Measurements from ENCODE around the gene SFXN3.

SFXN3 gene

DNA sequence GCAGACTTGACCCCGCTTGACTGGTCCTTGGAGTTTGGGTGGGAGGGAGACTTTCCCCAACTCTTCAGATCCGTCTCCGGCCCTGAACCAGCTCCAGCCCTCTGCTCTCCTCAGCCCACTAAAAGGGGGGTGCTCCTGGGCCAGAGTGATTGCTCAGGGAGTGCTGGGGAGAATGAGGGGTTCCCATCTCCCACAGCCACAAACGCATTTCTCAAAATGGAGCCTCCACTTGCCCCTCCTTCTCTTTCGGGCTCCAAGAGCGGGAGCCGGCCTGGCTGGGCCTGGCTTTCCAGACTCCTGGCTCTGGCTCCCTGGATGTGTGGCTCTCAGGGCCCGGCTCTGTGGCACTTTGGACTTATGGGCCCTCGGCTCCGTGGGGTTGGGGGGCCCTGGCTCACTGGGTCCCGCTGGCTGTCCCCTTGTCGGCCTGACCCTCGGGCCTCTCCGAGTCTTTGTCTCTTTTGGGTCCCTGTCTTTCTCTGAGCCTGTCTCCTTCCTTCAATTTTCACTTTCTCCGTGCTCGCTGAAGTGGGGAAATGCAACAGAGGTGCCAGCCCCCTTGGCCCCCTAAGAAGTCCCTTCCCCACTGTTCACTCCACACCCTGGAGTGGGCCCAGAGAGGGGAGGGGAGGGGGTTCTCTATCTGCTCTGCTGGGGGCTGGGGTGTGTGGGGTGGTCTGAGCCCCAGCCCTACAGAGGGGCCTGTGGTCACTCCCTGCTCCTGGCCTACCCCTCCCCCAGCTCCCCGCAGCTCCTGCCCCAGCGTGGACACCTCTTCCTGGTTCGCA lies 30.7 kb upstream of the SFXN3 start:
- DNase-seq (ENCODE audit: low read depth), result no peak

DNA sequence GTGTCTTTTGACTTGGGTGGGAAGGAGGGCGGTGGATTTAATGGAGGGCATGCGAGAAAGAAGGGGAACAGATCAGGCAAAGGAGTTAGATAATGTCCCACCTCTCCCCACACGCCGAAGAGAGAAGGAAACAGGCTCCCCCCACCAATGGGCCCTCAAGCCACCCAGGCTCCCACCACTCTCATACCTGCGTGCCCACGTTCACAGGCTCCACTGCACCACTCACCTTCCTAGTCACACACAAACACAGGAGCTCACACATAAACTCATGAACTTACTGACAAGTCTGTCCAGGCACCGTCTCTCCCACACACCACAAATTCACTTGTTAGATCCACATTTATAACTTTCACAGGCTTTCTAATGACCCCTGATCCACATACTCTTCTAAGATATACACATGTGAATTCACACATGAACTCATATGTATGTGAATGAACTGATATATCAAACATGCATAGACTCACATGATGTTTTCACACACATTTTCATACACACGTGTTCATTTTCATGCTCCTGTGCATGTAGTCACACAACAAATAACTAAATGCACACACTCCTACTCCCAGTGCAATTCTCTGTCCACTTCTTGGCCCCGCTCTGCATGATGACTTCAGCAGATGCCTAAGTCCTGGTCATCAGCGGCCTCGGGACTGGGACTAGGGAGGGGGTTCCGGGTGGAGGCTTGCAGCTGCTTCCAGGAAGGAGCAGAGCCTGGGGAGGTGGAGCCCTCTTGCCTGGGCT lies 29.9 kb upstream of the SFXN3 start:
- DNase-seq (ENCODE audit: low read depth), result no peak

DNA sequence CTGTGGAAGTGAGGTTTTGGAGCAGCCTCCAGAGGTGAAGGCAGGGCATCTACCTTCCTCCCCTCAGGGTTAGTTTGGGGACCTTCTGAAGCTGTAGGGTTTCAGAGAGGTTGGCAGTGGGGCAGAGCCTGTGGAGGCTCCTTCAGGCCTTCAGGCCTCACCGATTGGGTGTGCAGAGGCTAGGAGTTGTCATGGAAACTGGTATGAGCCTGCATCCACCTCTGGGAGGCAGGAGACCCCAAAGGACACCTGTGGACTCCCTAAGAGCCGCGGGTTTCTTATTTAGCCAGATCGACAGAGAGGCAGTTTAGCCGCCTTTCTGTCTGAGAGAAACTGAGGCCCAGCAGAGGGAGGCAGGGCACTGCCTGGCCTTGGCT lies 29.4 kb upstream of the SFXN3 start:
- no peak for DNase-seq (ENCODE audit: low read depth)

DNA sequence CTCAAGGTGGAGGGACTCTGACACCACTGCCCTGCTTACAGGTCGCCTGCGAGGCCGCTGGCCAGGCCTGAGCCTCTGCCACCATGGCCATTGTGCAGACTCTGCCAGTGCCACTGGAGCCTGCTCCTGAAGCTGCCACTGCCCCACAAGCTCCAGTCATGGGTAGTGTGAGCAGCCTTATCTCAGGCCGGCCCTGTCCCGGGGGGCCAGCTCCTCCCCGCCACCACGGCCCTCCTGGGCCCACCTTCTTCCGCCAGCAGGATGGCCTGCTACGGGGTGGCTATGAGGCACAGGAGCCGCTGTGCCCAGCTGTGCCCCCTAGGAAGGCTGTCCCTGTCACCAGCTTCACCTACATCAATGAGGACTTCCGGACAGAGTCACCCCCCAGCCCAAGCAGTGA lies 28.6 kb upstream of the SFXN3 start:
- no peak for DNase-seq (ENCODE audit: low read depth)

DNA sequence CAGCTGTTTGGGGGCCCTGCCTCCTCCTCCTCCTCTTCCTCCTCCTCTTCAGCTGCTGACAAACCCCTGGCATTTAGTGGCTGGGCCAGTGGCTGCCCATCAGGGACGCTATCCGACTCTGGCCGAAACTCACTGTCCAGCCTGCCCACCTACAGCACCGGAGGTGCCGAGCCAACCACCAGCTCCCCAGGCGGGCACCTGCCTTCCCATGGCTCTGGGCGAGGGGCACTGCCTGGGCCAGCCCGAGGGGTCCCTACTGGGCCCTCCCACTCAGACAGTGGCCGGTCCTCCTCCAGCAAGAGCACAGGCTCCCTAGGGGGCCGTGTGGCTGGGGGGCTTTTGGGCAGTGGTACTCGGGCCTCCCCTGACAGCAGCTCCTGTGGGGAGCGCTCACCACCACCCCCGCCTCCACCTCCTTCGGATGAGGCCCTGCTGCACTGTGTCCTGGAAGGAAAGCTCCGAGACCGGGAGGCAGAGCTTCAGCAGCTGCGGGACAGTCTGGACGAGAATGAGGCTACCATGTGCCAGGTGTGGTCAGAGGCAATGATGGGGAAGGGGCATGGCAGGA lies 27.3 kb upstream of the SFXN3 start:
- no peak for DNase-seq (ENCODE audit: low read depth)

DNA sequence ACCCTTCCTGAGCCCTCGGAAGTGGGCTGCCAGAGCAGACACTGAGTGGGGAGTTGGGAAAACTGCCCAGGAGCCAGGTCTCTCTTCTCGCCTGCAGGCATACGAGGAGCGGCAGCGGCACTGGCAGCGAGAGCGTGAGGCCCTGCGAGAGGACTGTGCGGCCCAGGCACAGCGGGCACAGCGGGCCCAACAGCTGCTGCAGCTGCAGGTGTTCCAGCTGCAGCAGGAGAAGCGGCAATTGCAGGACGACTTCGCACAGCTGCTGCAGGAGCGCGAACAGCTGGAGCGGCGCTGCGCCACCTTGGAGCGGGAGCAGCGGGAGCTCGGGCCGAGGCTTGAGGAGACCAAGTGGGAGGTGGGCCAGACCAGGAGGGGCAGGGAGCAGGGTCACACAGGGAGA lies 25.7 kb upstream of the SFXN3 start:
- no peak for DNase-seq (ENCODE audit: low read depth)

DNA sequence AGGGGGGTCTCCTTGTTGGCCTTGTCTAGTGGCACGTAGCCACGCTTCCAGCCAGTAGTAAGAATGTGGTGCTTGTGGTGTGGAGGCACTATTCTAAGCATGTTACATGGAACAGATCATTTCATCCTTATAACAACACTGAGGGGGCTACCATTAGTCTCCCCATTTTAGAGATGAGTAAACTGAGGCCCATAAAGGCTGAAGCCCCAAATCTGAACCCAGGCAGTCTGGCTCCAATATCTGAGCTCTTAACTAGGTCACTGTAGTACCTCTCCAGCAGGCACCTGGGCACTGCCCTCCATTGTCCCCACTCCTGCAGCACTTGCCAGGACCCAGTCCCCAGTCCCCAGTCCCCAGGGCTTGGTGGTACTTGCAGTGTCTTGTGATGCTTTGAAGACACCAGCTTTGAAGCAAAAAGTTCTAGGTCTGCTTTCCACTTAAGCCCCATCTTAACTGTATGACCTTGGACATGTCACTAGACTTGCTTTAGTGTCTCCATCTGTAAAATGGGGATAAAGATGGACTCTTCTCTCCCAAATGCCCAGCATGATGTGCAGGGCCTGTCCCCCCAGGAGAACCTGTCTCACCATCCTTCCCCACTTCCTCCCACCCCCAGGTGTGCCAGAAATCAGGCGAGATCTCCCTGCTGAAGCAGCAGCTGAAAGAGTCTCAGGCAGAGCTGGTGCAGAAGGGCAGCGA lies 25.0 kb upstream of the SFXN3 start:
- DNase-seq (ENCODE audit: low read depth), result no peak

DNA sequence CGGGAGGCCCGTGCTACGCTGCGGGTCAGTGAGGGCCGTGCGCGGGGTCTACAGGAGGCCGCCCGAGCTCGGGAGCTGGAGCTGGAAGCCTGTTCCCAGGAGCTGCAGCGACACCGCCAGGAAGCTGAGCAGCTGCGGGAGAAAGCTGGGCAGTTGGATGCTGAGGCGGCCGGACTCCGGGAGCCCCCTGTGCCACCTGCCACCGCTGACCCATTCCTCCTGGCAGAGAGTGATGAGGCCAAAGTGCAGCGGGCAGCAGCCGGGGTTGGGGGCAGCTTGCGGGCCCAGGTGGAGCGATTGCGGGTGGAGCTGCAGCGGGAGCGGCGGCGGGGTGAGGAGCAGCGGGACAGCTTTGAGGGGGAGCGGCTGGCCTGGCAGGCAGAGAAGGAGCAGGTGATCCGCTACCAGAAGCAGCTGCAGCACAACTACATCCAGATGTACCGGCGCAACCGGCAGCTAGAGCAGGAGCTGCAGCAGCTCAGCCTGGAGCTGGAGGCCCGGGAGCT lies 24.4 kb upstream of the SFXN3 start:
- no peak for DNase-seq (ENCODE audit: low read depth)

DNA sequence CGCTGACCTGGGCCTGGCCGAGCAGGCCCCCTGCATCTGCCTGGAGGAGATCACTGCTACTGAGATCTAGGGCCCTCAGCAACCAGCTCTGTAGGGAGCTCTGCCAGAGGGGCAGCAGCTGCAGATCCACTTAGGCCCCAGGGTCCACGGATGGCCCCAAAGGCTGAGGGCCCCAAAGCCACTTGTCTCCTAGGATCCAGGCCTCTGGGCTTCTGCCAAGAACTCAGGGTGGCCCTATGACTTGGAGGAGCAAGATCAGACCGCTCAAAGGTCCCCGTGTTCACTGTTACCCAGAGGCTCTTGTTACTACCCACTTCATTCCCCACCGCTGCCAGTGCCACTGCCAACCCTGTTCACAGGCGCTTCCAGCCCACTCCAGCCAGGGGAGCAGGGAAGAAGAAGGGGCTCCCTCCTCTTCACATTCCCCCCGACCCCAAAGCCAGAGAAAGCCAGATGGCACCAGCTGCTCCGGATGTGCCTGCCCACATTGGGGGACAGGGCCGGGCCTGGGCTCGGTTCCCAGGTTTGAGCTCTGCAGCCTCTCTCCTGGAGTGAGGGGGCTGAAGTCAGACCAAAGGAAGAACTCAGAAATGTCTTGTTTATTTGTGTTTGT lies 23.8 kb upstream of the SFXN3 start:
- DNase-seq (ENCODE audit: low read depth), result no peak

DNA sequence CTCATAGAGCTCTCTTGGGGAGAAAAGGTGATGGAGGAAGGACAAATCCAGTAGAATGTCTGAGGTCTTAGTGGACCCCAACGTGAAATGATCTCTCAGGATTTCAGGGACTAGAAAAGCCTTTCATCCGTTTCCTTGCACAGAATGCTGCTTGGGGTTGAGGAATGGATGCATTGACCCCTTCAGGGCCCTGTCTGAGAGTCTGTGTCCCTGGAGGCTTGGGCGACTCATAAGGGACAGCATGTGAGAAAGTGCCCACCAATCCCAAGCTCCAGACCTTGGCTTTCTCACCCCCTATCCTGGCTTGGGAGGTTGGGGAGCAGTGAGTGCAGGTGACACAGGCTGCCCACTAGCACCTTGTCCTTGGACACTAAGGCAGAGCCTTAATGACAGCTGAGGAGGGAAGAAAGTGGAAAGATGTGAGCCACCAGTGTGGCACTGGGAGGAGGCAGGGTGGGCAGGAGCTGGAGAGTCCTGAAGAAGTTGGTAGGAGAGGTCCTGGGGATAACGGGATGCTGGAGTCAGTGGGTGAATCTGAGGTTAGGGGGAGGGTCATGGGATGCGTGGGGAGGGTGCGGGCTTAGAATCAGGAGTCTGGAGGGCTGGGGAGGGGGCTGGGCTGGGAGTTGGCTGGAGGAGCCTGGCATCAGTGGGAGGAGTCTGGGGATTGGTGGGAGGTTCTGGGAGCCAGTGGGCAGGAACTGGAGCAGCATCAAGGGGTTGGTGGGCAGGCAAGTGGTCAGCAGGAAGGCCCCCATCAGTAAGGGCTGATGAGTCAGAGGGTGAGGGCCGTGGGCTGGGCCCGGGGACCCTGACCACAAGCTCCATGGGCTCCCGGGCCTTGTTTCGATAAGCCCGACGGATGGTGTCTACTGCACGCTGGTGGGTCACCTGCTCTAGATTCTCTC lies 22.9 kb upstream of the SFXN3 start:
- DNase-seq (ENCODE audit: low read depth), result no peak

DNA sequence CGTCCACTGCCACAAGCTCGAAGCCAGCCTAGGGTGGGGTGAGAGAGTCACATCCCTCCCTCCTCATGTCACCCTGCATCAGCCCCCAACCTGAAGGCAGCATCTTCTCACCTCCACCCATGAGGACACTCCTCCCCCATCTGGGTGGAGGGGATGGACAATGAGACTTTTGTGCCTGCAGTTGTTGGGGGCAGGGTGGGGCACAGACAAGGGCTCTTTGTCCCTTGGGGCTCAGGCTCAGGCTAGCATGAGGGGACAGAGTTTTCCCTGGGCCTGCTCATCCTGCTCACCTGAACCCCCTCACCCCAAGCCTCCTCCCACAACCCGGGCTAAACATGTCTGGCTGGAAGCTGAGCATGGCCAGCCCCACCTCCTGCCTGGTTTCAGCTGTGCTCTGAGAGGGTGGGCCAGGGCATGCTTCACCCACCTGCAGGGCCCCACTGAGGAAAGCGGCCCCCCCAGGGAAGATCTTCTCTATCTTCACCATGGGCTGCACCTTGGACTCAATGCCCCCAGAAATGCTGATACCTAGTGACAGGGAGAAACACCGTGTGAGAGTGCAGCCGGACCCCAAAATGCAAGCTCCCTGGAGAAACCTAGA lies 22.1 kb upstream of the SFXN3 start:
- no peak for DNase-seq (ENCODE audit: low read depth)

DNA sequence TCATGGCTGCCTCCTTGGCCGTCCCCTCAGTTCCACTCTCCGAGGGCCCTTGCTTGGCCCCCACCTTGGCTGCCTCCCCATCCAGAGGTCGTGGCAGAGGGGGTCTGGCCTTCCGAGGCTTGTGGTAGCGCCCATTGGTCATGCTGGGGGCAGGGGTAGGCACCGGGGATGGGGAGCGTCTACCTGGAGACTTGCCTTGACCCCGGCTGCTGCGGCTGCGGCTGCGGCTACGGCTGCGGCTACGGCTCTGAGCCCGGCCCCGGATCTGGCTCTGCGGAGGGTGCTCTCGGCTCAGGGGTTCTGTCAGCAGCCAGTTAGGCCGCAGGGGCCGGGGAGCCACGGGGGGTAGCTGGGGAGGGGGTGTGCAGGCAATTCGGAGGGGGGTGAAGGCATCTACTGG lies 20.7 kb upstream of the SFXN3 start:
- no peak for DNase-seq (ENCODE audit: low read depth)

DNA sequence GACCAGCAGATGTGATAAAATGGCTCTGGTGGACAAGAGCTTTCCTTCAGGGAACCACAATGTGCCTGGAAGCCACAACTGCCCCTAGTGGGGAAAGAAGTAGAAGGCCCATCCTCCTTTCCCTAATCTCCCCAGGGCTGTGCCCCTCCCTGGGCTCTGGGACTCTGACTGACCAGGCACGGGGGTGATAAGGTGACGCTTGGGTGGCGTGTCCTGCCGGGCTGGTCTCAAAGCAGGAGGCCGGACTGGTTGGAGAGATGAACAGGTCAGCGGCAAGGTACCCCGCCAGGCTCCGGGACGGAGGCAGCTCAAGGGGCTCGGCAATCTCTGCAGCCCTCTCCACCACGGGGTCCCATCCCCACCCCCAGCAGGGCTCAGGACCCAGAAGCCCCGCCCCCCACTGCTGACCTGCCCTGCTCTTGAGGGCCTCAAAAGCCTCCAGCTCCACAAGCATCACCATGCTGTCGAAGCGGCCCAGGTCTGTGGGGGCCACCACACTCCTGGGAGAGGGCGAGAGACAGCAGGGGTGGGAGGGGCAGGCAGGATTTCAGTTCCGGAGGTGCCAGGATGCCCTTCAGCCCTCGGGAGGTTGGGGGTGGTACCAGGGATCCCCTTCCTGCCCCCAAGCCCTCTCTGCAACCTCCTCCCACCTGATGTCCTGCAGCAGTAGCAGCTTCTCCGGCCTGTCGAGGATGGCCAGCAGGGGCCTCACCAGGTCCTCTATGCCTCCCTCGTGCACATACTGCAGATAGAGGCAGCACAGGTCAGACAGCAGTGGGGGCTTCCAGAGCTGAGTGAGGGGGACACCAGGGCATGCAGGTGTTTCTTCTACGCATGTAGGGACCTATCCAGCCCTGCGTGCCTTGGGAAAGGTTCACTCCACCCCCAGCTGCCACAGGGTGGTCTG lies 19.3 kb upstream of the SFXN3 start:
- no peak for DNase-seq (ENCODE audit: low read depth)

DNA sequence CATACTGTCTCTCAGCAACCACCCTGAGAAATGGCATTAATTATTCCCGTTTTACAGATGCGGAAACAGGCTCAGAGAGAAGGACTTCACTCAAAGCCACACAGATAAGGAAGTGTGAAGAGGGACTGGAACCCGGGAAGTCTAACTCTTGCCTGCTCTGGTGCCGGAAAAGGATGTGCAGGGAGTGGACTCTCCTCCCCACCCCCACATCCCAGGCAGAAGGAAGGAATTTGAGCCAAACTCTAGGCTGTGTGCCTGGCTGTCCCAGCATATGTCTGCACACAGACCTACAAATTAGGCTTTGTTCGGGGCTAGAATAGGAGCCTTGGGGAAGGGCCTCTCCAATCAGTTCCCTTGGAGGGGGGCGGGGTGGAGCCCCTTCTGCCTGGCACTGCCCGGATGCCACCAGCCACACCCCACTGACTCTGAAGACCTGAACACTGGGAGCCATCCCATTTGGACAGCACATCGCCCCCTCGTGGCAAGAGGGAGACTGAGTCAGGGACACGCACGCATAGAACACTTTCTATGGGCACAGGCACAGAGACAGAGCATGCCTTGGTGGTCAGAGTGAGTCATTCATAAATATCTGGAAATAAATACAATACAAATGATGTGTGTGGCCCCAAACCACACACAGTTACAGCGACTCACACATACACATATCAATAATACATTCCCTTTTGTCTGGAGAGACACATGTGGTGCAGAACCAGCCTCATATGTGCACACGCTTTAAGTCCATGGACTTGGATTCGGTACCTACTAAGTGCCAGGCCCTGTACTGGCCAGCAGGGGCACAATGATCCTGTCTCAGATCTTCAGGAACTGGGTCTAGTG lies 18.3 kb upstream of the SFXN3 start:
- peak; percentile 77 for DNase-seq (ENCODE audit: low read depth)

DNA sequence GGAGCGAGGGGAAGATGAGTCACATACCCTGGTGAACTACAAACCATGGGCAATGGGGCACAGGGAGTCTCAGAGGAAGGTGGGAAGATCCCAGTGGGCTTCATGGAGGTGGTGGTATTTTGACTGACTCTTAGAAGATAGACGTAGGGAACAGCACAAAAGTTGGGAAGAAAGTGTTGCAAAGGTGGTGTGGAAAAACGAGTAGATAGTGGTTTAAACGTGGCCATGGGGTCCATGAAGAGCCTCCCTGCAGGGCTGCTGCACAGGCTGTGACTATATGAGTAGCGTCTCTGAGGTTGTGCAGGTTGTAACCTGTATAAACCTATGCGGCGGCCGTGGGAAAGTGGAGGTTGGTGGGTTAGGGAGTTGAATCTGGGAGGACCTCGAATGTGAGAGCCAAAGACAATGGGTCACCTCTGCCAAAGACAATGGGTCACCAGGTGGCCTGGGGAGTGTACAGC lies 17.6 kb upstream of the SFXN3 start:
- no peak for DNase-seq (ENCODE audit: low read depth)

DNA sequence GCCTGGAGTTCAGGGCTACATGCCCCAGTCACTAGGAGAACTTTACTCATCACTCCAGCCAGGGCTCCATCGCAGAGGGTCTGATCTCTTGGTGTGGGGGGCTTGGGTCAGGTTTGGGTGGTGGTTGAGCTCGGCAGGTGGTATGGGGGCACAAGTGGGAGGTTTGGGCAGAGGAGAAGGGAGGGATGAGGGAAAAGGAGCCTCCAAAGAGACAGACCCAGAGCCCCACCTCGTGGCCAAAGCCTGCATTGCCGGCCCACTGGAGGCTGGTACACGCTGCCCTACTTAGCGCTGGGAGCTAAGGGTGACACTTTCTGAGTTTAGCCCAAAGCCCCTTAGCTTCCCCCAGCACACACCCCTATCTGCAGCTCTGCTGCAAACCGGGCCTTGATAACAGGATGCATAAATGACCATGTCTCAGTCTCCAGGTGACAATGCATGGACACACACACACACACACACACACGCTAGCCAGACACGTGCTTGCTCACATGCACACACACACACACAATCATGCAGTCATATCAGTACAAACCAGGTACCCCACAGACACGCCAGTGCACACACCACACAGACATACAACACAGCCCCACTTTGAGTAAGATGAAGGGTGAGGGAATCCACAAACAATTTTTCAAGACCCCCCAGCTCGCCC lies 16.7 kb upstream of the SFXN3 start:
- DNase-seq (ENCODE audit: low read depth), result no peak

DNA sequence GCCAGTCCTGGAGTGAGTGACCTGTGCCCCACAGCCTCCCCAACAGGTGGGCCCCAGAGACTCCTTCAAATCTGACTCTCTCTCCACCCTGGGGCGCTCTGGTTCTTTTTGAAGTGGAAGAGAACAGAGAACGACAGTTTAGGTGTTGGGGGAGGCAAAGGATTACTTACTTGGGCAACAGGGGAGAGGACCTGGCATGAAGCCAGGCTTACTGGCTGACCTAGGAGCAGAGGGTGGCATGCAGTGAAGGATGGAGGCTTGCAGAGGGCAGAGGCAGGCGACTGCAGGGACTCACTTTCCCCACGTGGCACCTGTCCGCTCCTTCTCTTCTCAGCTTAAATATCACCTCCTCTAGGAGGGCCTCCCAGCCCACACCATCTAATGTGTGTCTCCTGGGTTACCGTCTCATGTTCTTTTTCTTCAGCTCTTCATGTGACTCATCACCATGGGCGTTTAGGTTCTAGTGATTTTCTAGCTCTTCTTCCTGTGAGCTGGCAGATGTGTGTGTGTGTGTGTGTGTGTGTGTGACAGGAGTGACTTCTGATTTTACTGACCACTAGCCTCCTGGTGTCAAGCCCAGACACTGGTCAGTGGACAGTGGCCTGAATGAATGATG lies 16.0 kb upstream of the SFXN3 start:
- no peak for DNase-seq (ENCODE audit: low read depth)

DNA sequence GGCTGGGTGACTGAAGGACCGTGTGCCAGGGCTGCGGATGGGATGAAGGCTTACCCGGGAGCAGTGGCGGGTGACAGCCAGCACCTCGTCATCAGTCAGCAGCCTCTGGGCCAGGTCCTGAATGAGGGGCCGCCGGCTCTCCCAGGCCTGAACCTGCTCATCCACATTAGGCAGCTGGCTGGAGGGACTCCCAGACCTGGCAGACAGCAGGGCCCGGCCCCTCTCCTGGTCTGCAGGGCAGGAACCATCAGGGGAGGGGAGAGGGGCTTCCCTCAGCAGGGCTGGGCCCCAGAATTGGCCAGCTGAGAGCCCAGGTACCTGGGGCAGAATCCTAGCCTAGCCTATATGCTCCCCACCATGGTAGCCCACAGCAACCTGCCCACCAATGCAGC lies 15.5 kb upstream of the SFXN3 start:
- DNase-seq (ENCODE audit: low read depth), result no peak
